GM12865 (cell line): ENCODE results near the gene SEMA5A.

Experiments
- DNase-seq: peaks from one replicate; pipeline ENCODE4 v3.0.0; 2010; ENCODE audit warnings: low read depth
- H3K4me3 ChIP-seq: 2 replicates; pipeline ENCODE4 v1.5.1; 2011; ENCODE audit warnings: mild to moderate bottlenecking, low read depth, low read length, control low read depth
- TF ChIP-seq, protein P1 (sequence below): IDR thresholded peaks from 2 replicates; pipeline ENCODE4 v1.5.1; 2011; ENCODE audit warnings: low read length, control low read depth, low read depth, inconsistent platforms; ENCODE audit not compliant: insufficient read depth; ENCODE audit errors: missing control alignments

The SEMA5A gene

DNA sequence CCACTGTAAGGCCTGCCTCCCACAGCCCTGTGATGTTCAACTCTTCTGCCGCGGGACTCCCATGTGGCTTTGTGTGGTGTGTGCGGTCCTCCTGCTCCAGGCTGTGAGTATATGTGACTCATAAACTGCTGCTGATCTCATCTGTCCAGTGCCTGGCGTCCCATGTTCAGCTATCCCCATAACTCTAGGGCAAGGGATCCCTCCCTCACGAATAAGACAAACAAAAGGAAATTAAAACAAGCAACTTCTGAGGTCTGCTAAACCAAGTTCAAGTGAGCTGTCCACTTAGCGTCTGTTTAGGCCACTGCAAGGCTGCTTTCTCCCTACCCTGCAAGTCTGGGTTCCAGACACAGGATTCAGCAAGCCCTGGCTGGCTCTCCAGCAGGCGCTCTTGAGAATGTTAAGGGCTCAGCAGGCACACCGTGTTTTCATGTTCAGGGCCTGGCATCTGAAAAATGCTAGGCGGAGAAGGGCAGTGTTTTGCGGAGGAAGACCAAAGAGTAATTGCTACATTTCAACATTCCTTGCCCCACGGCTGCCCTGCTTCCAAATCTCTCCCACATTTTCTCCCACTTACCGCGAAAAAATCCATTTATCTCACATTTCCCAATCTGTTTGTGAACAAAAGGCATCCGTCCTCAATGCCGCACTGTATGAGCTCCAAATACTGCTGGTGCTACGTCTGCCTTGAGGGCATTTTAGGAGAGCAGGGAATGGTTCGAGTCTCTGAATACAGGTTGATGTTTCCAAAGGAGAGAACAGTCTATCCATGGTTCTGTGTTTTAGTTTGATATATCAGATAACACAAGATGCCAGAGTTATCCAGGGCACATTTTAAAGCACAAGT lies 280.2 kb downstream of the SEMA5A start:
- H3K4me3 ChIP-seq, result no peak overlapping the region
- TF ChIP-seq, protein P1, sequence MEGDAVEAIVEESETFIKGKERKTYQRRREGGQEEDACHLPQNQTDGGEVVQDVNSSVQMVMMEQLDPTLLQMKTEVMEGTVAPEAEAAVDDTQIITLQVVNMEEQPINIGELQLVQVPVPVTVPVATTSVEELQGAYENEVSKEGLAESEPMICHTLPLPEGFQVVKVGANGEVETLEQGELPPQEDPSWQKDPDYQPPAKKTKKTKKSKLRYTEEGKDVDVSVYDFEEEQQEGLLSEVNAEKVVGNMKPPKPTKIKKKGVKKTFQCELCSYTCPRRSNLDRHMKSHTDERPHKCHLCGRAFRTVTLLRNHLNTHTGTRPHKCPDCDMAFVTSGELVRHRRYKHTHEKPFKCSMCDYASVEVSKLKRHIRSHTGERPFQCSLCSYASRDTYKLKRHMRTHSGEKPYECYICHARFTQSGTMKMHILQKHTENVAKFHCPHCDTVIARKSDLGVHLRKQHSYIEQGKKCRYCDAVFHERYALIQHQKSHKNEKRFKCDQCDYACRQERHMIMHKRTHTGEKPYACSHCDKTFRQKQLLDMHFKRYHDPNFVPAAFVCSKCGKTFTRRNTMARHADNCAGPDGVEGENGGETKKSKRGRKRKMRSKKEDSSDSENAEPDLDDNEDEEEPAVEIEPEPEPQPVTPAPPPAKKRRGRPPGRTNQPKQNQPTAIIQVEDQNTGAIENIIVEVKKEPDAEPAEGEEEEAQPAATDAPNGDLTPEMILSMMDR, result no peak
- DNase-seq, result no peak

DNA sequence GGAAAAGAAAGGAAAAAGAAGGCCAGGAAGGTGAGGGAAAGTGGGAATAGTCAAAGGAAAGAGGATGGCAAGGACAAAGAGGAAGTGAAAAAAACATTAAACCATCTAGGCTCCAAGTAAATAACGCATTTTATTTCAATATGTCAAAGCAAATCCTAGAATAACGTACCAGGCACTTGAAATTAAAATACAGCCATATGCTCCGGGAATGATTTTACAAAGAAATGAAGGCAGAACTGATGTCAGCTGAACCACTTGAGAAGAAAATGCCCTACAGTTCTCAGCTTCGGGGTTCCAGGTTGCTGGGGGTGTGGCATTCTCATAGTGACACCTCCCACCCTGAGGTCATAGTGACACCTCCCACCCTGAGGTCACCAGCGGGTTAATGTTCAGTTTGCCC lies 281.6 kb downstream of the SEMA5A start:
- no peak overlapping the region for H3K4me3 ChIP-seq
- no peak for DNase-seq
- TF ChIP-seq, protein P1, result no peak

DNA sequence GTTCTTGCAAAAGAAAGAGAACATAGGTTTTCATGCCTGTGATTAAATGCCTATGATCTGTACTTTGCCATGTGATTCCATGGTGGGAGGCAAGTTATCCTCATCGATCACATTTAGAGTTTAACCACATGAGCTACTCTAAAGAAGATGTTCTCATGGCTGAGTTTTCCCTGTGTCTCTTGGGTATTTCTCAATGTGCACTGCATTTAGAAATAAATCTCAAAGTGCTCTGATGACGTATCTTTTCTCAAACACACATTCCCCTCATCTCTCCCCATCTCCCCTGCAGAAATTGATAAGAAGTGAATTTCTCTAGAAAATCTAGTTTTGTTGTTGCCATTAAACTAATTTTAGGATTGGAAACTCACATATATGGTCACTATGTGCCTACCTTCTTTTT lies 282.2 kb downstream of the SEMA5A start:
- H3K4me3 ChIP-seq, result no peak overlapping the region
- DNase-seq, result no peak
- TF ChIP-seq, protein P1, result no peak

DNA sequence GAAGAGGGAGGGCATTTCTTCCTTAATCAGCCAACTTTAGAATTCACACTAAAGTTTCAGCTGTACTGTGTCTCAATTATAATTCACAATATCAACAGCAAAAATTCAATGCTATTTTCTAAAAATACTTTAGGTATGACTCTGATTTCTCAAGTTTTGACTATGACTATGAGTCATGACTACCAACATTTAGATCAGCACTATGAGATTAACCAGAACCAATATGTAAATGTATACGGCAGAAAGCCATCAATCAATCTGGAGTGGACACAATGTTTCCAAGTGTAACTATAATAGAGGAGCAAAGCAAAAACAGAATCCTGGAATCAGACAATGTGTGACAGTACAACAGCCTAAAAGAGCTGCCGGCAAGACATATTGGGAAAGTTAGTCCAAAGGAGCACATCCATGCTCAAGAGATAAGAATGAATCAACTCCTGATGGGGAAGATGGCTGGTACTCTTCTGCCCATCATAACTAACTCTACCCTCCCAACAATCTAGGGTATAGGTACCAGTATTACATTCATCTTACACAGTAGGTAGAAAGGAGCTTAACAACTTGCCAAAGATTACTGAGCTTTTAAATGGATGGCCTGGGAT lies 294.4 kb downstream of the SEMA5A start:
- DNase-seq, result no peak
- H3K4me3 ChIP-seq, result no peak overlapping the region
- TF ChIP-seq, protein P1, result no peak

DNA sequence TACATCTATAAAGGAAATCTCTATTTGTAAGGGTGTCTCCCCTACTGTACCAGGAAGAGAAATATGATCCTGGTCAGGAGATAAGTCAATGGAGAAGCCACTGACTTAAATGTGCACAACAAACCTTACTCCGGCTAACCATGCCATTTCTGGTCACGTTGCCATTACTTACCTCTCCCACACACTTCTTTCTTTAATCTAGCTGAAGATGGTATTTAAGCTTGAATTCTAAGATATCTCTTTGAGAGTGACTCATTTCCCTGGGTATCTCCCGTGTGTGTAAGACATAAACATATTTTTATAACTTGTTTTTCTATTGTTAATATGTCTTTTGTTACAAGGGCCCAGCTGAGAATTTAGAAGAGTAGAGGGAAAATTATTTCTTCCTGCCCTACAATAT lies 296.6 kb downstream of the SEMA5A start:
- DNase-seq, result no peak
- TF ChIP-seq, protein P1, result no peak

DNA sequence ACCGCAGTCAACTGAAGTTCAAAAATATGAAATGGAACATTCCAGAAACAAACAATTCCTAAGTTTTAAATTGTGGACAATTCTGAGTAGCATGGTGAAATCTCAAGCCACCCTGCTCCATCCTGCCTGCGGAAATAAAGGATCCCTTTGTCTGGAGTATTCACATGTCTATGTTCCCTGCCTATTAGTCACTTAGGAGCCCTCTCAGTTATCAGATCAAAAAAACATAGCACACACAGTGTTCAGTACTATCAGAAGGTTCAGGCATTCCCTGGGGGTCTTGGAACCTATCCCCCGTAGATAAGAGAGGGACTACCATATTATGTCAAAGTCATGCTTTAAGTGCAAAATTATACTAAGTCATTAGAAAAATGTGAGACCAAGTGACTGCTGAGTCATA lies 300.8 kb downstream of the SEMA5A start:
- TF ChIP-seq, protein P1, result no peak
- no peak overlapping the region for H3K4me3 ChIP-seq
- DNase-seq, result no peak

More for the DNA sequence above, 296.6 kb downstream of the SEMA5A start:
- no peak overlapping the region for H3K4me3 ChIP-seq
